HG02571 (cell line): Measurements from ENCODE around the gene GSDME.
"Not testable (repeated sequence)": the region's sequence is repeated elsewhere in the genome, so short reads cannot be mapped to it uniquely, and the experiment has no call there.

Source experiments
- ATAC-seq: cut with Tn5 transposase; IDR thresholded peaks from one replicate; pipeline ENCODE4 v1.9.1; 2021; ENCODE audit warnings: mild to moderate bottlenecking, moderate library complexity; ENCODE audit not compliant: unreplicated experiment

Gene GSDME

GRCh38 chr7:24757353-24758275, at the start of gene GSDME:
TSS of gene GSDME (minus strand) at chr7:24757464. CDS start at chr7:24749774, 7,690 bp downstream.
- peak; percentile 62 for ATAC-seq

- ATAC-seq = no peak
These were observed 45.0 kb upstream of the GSDME start for GRCh38 chr7:24802300-24802699.

- ATAC-seq = no peak
These were observed 44.6 kb upstream of the GSDME start for GRCh38 chr7:24801883-24802282.

GRCh38 chr7:24800667-24801066, 43.4 kb upstream of the GSDME start:
- no peak for ATAC-seq

GRCh38 chr7:24800073-24800472, 42.8 kb upstream of the GSDME start:
- ATAC-seq = no peak

GRCh38 chr7:24799506-24799905, 42.2 kb upstream of the GSDME start:
- ATAC-seq = no peak

- ATAC-seq = no peak
These were observed 41.0 kb upstream of the GSDME start for GRCh38 chr7:24798261-24798660.

- ATAC-seq = no peak
These were observed 40.0 kb upstream of the GSDME start for GRCh38 chr7:24797270-24797669.

- ATAC-seq = no peak
These were observed 38.1 kb upstream of the GSDME start for GRCh38 chr7:24795407-24795767.

- not testable (repeated sequence) for ATAC-seq
These were observed 37.6 kb upstream of the GSDME start for GRCh38 chr7:24794751-24795406.

GRCh38 chr7:24793982-24794648, 36.9 kb upstream of the GSDME start:
- no peak for ATAC-seq

GRCh38 chr7:24788961-24789576, 31.8 kb upstream of the GSDME start:
- ATAC-seq = no peak

GRCh38 chr7:24788075-24788474, 30.8 kb upstream of the GSDME start:
- no peak for ATAC-seq

- ATAC-seq = no peak
These were observed 29.7 kb upstream of the GSDME start for GRCh38 chr7:24786941-24787340.

- no peak for ATAC-seq
These were observed 29.0 kb upstream of the GSDME start for GRCh38 chr7:24786306-24786705.

- no peak for ATAC-seq
These were observed 27.0 kb upstream of the GSDME start for GRCh38 chr7:24784277-24784676.

GRCh38 chr7:24783698-24784097, 26.4 kb upstream of the GSDME start:
- ATAC-seq = no peak

- no peak for ATAC-seq
These were observed 23.8 kb upstream of the GSDME start for GRCh38 chr7:24781106-24781505.

- ATAC-seq = no peak
These were observed 22.0 kb upstream of the GSDME start for GRCh38 chr7:24779283-24779655.

GRCh38 chr7:24778543-24779282, 21.4 kb upstream of the GSDME start:
- peak; percentile 48 for ATAC-seq

- ATAC-seq = no peak
These were observed 20.5 kb upstream of the GSDME start for GRCh38 chr7:24777806-24778205.
